Measurements from ENCODE around the gene MORC3. TPM values are rescaled to one million over a fixed set of nuclear protein-coding genes. Genes with fewer than 3 reads are reported as not detected.
A peak's percentile ranks its signal among the peaks of the same experiment; 100 is the strongest.

MORC3 gene
- total and polyA plus RNA-seq, 2 of the 4 experiments (the other 2 are of a cell fraction): 14.0 to 23.5 TPM

GRCh38 chr21:36424592-36424991, 104.6 kb downstream of the MORC3 start:
- Histone ChIP-seq H3K18ac (ENCODE audit: low read depth, low read length) (no peak overlapping the region), H3K14ac (replicated peaks; ENCODE audit: low read depth, low read length) (no peak overlapping the region), H2AK9ac (replicated peaks; ENCODE audit: low read depth, low read length, poor library complexity) (no peak overlapping the region), H2BK15ac (ENCODE audit: low read depth, low read length) (no peak overlapping the region), H3K9me1 (ENCODE audit: insufficient read depth, low read length) (peaks cover 8% of the 10 kb centered on the region), H3K56ac (ENCODE audit: extremely low read depth, insufficient read depth, low read length) (no peak overlapping the region), H3K23ac (ENCODE audit: low read depth, low read length) (no peak overlapping the region), H3K79me1 (ENCODE audit: low read depth in 1 of 2, low read length in 2 of 2) (no peaks in the 10 kb centered on the region; a peak in 2 of 4 replicates), H3K27me3 (ENCODE audit: control insufficient read depth, insufficient read depth, low read length) (no peaks in the 10 kb centered on the region), H3K27ac (ENCODE audit: insufficient read depth, low read length) (no peak overlapping the region), H2AFZ (replicated peaks; ENCODE audit: low read length, poor library complexity) (no peak overlapping the region), H3K4me2 (ENCODE audit: low read depth, low read length) (no peak overlapping the region), H4K5ac (ENCODE audit: low read depth, low read length) (no peak overlapping the region), H2BK20ac (ENCODE audit: low read depth, low read length) (no peak overlapping the region), H2BK120ac (ENCODE audit: low read depth, low read length) (no peak overlapping the region), H4K8ac (ENCODE audit: low read depth in 2 of 2, low read length in 2 of 2) (no peak overlapping the region), H2BK5ac (ENCODE audit: low read depth, low read length, poor library complexity, severe bottlenecking) (no peak overlapping the region), H3K4me1 (ENCODE audit: control insufficient read depth, insufficient read depth, low read length) (peaks cover 9% of the 10 kb centered on the region), H3K4ac (ENCODE audit: low read depth, low read length) (no peak overlapping the region), H2AK5ac (ENCODE audit: low read depth, low read length) (peak overlapping the region; percentile 26; the same call in 1 of the 2 replicates), H4K20me1 (ENCODE audit: insufficient read depth, low read length) (no peaks in the 10 kb centered on the region), H3K36me3 (ENCODE audit: control insufficient read depth, insufficient read depth, low read length) (no peaks in the 10 kb centered on the region), H4K91ac (ENCODE audit: insufficient read depth, low read depth, low read length) (no peak overlapping the region), H3K4me3 (ENCODE audit: insufficient read depth, low read depth, low read length) (no peak overlapping the region), H3K9ac (ENCODE audit: low read depth, low read length) (no peak overlapping the region), H3K9me3 (ENCODE audit: control insufficient read depth, insufficient read depth, low read length) (no peaks in the 10 kb centered on the region)
- ATAC-seq (ENCODE audit: low read depth) (no peak), DNase-seq (no peak)
- no peak for TF ChIP-seq MXI1 (IDR thresholded peaks at IDR 0.05; ENCODE audit: borderline replicate concordance, low read depth, low read length)
- no TSS peak for BruUV-seq (replicated peaks)
- 100% methylated on average over 3 of the region's 8 CpGs; no CpG with 5 or more reads in 1 of the 2 experiments for WGBS, 2 experiments (ENCODE audit: extremely low coverage in 2 of 2, insufficient read length in 1 of 2)
- dilution Hi-C loops (cut with HindIII; ENCODE audit: low sequenced_read_pairs, unreplicated experiment): no loop called here
- in situ Hi-C loops (cut with MboI; ENCODE audit: low sequenced_read_pairs): loop anchor here (5.0 kb wide), 1 partner anchor 503 kb away; no protein-coding TSS in a partner anchor
- POLR2A ChIA-PET (ENCODE audit: unreplicated experiment): no interaction called here
- intact Hi-C loops (cut with micrococcal nuclease): no loop called here
- CTCF ChIA-PET: interaction anchor here (1.2 kb wide), 1 partner anchor 493 kb away, joined by 3 read pairs; no protein-coding TSS in a partner anchor

All from IMR-90 (cell line).